Measurements from ENCODE around the gene TP63.

The TP63 gene

DNA sequence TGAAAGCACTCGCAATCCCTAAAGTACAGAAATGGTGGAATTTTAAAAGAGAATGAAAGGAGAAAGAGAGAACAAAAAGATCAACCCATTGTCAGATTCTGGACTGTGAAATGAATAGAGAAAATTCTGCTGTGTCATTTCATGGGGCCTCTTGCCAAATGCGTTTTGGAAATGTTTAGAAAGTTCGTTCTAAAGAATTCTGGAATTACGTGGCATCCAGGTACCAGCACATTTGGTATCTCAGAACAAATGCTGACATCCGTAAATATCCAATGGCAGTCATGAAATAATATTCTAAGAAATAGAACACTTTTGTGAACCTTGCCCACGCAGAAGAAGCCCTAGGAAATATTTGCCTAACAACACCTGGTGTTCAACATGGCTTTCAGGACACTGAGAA, 270.3 kb downstream of the TP63 start:
- Histone ChIP-seq H3K4me1 (ENCODE audit: control insufficient read depth, insufficient read depth, low read length) (no peaks in the 10 kb centered on the region), H3K27ac (ENCODE audit: insufficient read depth, low read depth, low read length, poor library complexity, severe bottlenecking) (no peak overlapping the region), H3K9me3 (ENCODE audit: control insufficient read depth, low read length) (no peaks in the 10 kb centered on the region), H3K27me3 (ENCODE audit: control insufficient read depth, insufficient read depth, low read length, poor library complexity, severe bottlenecking) (no peaks in the 10 kb centered on the region), H3K36me3 (ENCODE audit: control insufficient read depth, insufficient read depth, low read length) (no peaks in the 10 kb centered on the region), H3K4me3 (ENCODE audit: insufficient read depth, low read depth, low read length) (no peak overlapping the region)
- 94 to 96% methylated on average over 5 to 6 of the region's 6 CpGs for WGBS, 2 experiments

- Histone ChIP-seq H3K4me1 (ENCODE audit: control insufficient read depth, insufficient read depth, low read length) (no peaks in the 10 kb centered on the region), H3K4me3 (ENCODE audit: insufficient read depth, low read depth, low read length) (no peak overlapping the region), H3K36me3 (ENCODE audit: control insufficient read depth, insufficient read depth, low read length) (no peaks in the 10 kb centered on the region), H3K27me3 (ENCODE audit: control insufficient read depth, insufficient read depth, low read length, poor library complexity, severe bottlenecking) (no peaks in the 10 kb centered on the region), H3K27ac (ENCODE audit: insufficient read depth, low read depth, low read length, poor library complexity, severe bottlenecking) (no peak overlapping the region), H3K9me3 (ENCODE audit: control insufficient read depth, low read length) (no peaks in the 10 kb centered on the region)
- WGBS, 2 experiments: 89 to 96% methylated on average over 2 of the region's 2 CpGs
These were observed 271.3 kb downstream of the TP63 start for GRCh38 chr3:189902230-189903186.

DNA sequence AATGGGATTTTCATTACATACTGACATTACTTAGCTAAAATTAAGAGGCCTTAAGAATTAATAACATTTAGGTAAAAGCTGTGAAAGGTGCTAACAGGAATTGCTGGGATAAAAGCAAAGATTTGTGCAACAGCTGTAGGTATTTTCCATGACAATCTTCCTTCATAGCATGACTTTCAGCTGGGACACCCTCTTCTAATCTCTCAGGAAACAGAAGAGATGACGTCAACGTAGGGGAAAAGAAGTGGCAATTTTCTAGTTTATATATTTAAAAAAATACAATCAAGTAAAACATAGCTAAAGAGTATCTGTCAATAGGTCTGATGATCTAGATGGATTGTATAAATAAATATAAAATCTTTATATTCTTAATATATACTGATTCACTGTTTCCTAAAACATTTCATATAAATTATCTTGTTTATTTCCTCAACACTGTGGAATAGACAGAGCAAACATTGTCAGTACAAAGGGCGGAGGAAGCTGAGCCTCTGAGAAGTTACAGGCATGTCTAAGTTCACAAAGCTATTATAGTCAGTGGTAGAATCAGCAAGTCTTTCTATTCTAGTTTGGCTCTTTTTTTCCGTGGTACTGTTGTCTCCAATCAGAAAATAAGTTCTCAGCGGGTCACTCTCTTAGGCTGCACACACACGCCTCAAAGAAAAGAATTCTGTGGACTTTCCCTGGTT, 272.5 kb downstream of the TP63 start:
- H3K27ac ChIP-seq (ENCODE audit: insufficient read depth, low read depth, low read length, poor library complexity, severe bottlenecking): no peak overlapping the region
- WGBS, 2 experiments: 90 to 94% methylated on average over 4 of the region's 6 CpGs

GRCh38 chr3:189907803-189908202, 276.6 kb downstream of the TP63 start:
- 88% methylated on average over 6 of the region's 6 CpGs for WGBS, 2 experiments

More for the DNA sequence above, 272.5 kb downstream of the TP63 start:
- Histone ChIP-seq H3K4me1 (ENCODE audit: control insufficient read depth, insufficient read depth, low read length) (no peaks in the 10 kb centered on the region), H3K36me3 (ENCODE audit: control insufficient read depth, insufficient read depth, low read length) (no peaks in the 10 kb centered on the region), H3K9me3 (ENCODE audit: control insufficient read depth, low read length) (no peaks in the 10 kb centered on the region), H3K4me3 (ENCODE audit: insufficient read depth, low read depth, low read length) (no peak overlapping the region), H3K27me3 (ENCODE audit: control insufficient read depth, insufficient read depth, low read length, poor library complexity, severe bottlenecking) (no peaks in the 10 kb centered on the region)

GRCh38 chr3:189908646-189909045, 277.5 kb downstream of the TP63 start:
- Histone ChIP-seq H3K4me3 (ENCODE audit: insufficient read depth, low read depth, low read length) (no peak overlapping the region), H3K9me3 (ENCODE audit: control insufficient read depth, low read length) (no peaks in the 10 kb centered on the region), H3K27me3 (ENCODE audit: control insufficient read depth, insufficient read depth, low read length, poor library complexity, severe bottlenecking) (no peaks in the 10 kb centered on the region), H3K4me1 (ENCODE audit: control insufficient read depth, insufficient read depth, low read length) (no peaks in the 10 kb centered on the region), H3K36me3 (ENCODE audit: control insufficient read depth, insufficient read depth, low read length) (no peaks in the 10 kb centered on the region), H3K27ac (ENCODE audit: insufficient read depth, low read depth, low read length, poor library complexity, severe bottlenecking) (no peak overlapping the region)

More at GRCh38 chr3:189907803-189908202, 276.6 kb downstream of the TP63 start:
- Histone ChIP-seq H3K36me3 (ENCODE audit: control insufficient read depth, insufficient read depth, low read length) (no peaks in the 10 kb centered on the region), H3K4me1 (ENCODE audit: control insufficient read depth, insufficient read depth, low read length) (no peaks in the 10 kb centered on the region), H3K4me3 (ENCODE audit: insufficient read depth, low read depth, low read length) (no peak overlapping the region), H3K27me3 (ENCODE audit: control insufficient read depth, insufficient read depth, low read length, poor library complexity, severe bottlenecking) (no peaks in the 10 kb centered on the region), H3K9me3 (ENCODE audit: control insufficient read depth, low read length) (no peaks in the 10 kb centered on the region), H3K27ac (ENCODE audit: insufficient read depth, low read depth, low read length, poor library complexity, severe bottlenecking) (no peak overlapping the region)

- no peaks in the 10 kb centered on the region for H3K36me3 ChIP-seq (ENCODE audit: control insufficient read depth, insufficient read depth, low read length)
- no peaks in the 10 kb centered on the region for H3K4me1 ChIP-seq (ENCODE audit: control insufficient read depth, insufficient read depth, low read length)
- H3K4me3 ChIP-seq (ENCODE audit: insufficient read depth, low read depth, low read length): no peak overlapping the region
- no peaks in the 10 kb centered on the region for H3K27me3 ChIP-seq (ENCODE audit: control insufficient read depth, insufficient read depth, low read length, poor library complexity, severe bottlenecking)
- 82 to 90% methylated on average over 3 of the region's 3 CpGs for WGBS, 2 experiments
- H3K27ac ChIP-seq (ENCODE audit: insufficient read depth, low read depth, low read length, poor library complexity, severe bottlenecking): no peak overlapping the region
- H3K9me3 ChIP-seq (ENCODE audit: control insufficient read depth, low read length): no peaks in the 10 kb centered on the region
These were observed 277.9 kb downstream of the TP63 start for GRCh38 chr3:189909139-189909538.

DNA sequence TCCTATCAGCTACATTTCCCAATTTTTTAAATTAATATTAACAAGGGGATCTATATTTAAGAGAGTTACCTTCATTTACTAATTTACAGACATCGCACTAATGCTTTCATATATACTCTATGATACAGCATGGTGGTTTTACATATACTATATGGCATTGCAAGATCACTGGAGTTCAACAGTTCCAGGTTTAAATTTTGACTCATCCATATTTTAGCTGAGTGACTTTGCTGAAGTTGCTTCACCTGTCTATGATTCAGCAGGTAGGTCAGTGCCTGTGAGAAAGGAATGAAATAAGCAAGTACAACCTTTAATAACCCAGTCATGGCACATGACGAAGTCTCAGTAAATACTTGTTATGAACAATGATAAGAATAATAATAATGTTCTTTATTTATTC, 278.4 kb downstream of the TP63 start:
- H3K4me3 ChIP-seq (ENCODE audit: insufficient read depth, low read depth, low read length): no peak overlapping the region
- H3K27ac ChIP-seq (ENCODE audit: insufficient read depth, low read depth, low read length, poor library complexity, severe bottlenecking): no peak overlapping the region
- H3K36me3 ChIP-seq (ENCODE audit: control insufficient read depth, insufficient read depth, low read length): no peaks in the 10 kb centered on the region
- WGBS, 2 experiments: 100% methylated on average over 1 of the region's 2 CpGs; no CpG with 5 or more reads in 1 of the 2 experiments
- no peaks in the 10 kb centered on the region for H3K9me3 ChIP-seq (ENCODE audit: control insufficient read depth, low read length)
- H3K27me3 ChIP-seq (ENCODE audit: control insufficient read depth, insufficient read depth, low read length, poor library complexity, severe bottlenecking): no peaks in the 10 kb centered on the region
- H3K4me1 ChIP-seq (ENCODE audit: control insufficient read depth, insufficient read depth, low read length): no peaks in the 10 kb centered on the region

- H3K27ac ChIP-seq (ENCODE audit: insufficient read depth, low read depth, low read length, poor library complexity, severe bottlenecking): no peak overlapping the region
- H3K27me3 ChIP-seq (ENCODE audit: control insufficient read depth, insufficient read depth, low read length, poor library complexity, severe bottlenecking): no peaks in the 10 kb centered on the region
- H3K36me3 ChIP-seq (ENCODE audit: control insufficient read depth, insufficient read depth, low read length): no peaks in the 10 kb centered on the region
- H3K4me3 ChIP-seq (ENCODE audit: insufficient read depth, low read depth, low read length): no peak overlapping the region
- no peaks in the 10 kb centered on the region for H3K9me3 ChIP-seq (ENCODE audit: control insufficient read depth, low read length)
- H3K4me1 ChIP-seq (ENCODE audit: control insufficient read depth, insufficient read depth, low read length): no peaks in the 10 kb centered on the region
- WGBS, 2 experiments: 78 to 91% methylated on average over 1 of the region's 1 CpG
These were observed 279.8 kb downstream of the TP63 start for GRCh38 chr3:189911001-189911400.

DNA sequence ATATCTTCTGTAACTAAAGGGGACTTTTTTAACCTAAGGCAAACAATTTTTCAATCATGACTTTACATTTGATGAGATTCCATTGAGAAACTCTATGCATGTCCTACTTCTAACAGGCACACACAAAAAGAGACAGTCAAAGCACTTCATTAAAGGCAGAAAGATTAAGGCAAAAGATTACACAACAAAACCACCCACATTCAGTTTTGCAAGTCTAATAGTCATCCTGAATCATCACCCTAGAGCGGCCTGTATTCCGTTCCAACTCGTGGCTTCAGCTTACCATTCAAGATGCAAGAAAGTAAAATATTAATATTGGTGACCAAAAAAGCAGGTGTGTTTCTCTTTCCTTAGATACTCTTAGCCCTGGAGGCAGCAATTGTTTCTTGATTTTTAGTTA, 283.6 kb downstream of the TP63 start:
- H3K27me3 ChIP-seq (ENCODE audit: control insufficient read depth, insufficient read depth, low read length, poor library complexity, severe bottlenecking): no peaks in the 10 kb centered on the region
- no peaks in the 10 kb centered on the region for H3K36me3 ChIP-seq (ENCODE audit: control insufficient read depth, insufficient read depth, low read length)
- 94% methylated on average over 2 to 3 of the region's 3 CpGs for WGBS, 2 experiments
- H3K4me3 ChIP-seq (ENCODE audit: insufficient read depth, low read depth, low read length): no peak overlapping the region
- no peak overlapping the region for H3K27ac ChIP-seq (ENCODE audit: insufficient read depth, low read depth, low read length, poor library complexity, severe bottlenecking)
- H3K4me1 ChIP-seq (ENCODE audit: control insufficient read depth, insufficient read depth, low read length): no peaks in the 10 kb centered on the region
- no peaks in the 10 kb centered on the region for H3K9me3 ChIP-seq (ENCODE audit: control insufficient read depth, low read length)

- Histone ChIP-seq H3K27ac (ENCODE audit: insufficient read depth, low read depth, low read length, poor library complexity, severe bottlenecking) (no peak overlapping the region), H3K9me3 (ENCODE audit: control insufficient read depth, low read length) (no peaks in the 10 kb centered on the region), H3K4me1 (ENCODE audit: control insufficient read depth, insufficient read depth, low read length) (no peaks in the 10 kb centered on the region), H3K36me3 (ENCODE audit: control insufficient read depth, insufficient read depth, low read length) (no peaks in the 10 kb centered on the region), H3K27me3 (ENCODE audit: control insufficient read depth, insufficient read depth, low read length, poor library complexity, severe bottlenecking) (no peaks in the 10 kb centered on the region), H3K4me3 (ENCODE audit: insufficient read depth, low read depth, low read length) (no peak overlapping the region)
These were observed 290.6 kb downstream of the TP63 start for GRCh38 chr3:189921770-189922169.

Data from ectodermal cell (in vitro differentiated cells).